GM18505 (cell line): ENCODE results near the gene ZNF26.
"Not testable (repeated sequence)": the region's sequence is repeated elsewhere in the genome, so short reads cannot be mapped to it uniquely, and the experiment has no call there.

Source experiments
- ATAC-seq: cut with Tn5 transposase; IDR thresholded peaks from one replicate; pipeline ENCODE4 v1.9.1; 2021; ENCODE audit not compliant: unreplicated experiment
- POLR2A ChIP-seq: IDR thresholded peaks from 4 replicates; pipeline ENCODE4 v1.6.1; 2011; ENCODE audit warnings: borderline replicate concordance; ENCODE audit not compliant: insufficient read depth, insufficient read length; ENCODE audit errors: extremely low read depth

ZNF26 gene

DNA sequence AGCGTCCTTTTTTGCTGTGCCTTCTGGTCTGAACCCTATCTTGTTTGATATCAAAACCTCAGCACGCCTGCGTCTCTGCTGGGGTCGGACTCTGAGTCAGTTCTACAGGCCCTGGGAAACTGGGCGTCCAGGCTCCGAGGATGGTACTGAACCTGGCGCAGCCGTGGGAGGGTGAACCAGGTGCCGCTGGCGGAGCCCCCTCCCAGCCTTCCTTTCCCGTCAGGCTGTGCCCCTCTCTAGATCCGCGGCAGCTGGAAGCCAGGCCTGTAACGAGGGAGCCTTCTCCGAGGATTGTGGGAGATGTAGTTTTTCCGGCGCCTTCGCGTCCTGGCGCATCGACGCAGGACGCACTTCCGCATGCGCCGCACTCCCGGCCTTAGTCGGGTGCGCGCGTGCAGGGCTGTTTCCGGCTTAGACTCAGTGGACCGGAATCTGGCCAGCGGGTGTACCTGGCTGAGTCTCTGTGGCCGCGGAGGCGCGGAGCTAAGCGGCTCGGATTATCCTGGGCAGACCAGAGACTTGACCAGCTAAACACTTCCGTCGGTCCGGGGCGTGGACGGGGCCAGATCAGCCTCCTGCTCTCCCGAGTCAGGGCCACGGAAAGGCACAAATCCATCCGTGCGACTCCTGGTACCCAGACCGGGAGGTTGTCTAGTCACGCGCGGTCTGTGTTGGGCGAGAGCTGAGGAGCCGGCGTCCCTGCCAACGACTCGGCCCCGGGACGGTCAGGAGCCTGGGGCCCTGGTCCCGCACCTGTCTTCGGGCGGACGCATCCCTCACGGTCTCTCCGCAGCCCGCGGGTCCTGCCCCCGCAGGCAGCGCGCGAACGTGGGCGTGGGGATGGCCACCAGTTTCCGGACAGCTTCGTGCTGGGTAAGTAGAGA lies at the start of gene ZNF26:
TSS of gene ZNF26 (plus strand) at position 367 of the 884 bp plus-strand sequence. CDS start at position 841, 474 bp downstream.
- ATAC-seq = peak; percentile 98
- TF ChIP-seq POLR2A = peak; percentile 88

GRCh38 chr12:132936921-132937320 lies 49.2 kb upstream of the ZNF26 start:
- ATAC-seq = not testable (repeated sequence)

DNA sequence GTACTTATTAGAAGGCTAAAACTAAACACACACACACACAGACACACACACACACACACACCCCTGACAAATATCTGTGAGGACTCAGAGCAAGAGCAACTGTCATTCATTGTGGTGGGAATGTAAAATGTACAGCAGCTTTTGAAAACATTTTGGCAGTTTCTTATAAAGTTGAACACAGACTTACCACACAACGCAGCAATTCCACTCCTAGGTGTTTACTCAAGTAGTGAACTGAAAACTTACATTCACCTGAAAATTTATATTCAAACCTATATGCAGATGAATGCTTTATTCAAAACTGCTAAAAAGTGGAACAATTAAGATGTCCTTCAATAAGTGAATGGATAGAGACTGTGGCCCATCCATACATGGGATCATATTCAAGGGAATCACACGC lies 48.7 kb upstream of the ZNF26 start:
- no peak for ATAC-seq

GRCh38 chr12:132938807-132939206 lies 47.4 kb upstream of the ZNF26 start:
- not testable (repeated sequence) for ATAC-seq

More for the DNA sequence above, 48.7 kb upstream of the ZNF26 start:
- no peak for TF ChIP-seq POLR2A

DNA sequence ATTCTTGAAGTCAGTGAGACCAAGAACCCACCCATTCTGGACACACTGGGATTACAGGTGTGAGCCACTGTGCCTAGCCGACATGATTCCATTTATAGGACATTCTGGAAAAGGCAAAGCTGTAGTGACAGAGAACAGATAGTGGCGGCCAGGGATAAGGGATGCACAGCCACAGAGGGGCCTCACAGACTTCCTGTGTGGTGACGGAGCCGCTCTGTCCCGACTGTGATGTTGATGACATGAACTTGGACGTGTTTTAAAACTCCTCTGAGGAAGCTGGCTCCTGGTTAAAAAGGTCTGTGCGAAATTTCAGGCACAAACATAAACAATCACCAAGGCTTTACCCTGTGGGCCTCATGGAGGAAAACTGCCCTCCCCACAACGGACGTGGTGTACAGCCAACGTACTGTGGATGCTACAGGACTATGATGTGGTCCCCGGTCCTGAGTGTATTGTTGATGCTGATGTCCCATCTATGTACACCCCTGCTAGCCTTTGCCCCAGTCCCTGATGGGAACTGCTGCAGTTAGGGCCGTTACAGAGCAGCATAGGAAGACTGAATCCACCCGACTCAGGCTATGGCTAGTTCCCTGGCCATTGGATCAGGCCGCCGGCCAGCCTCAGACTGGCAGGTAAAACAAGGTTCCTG lies 46.0 kb upstream of the ZNF26 start:
- no peak for TF ChIP-seq POLR2A
- no peak for ATAC-seq

GRCh38 chr12:132941336-132941954 lies 44.7 kb upstream of the ZNF26 start:
- TF ChIP-seq POLR2A = no peak
- ATAC-seq = no peak

- ATAC-seq = no peak
- TF ChIP-seq POLR2A = no peak
These were observed 43.6 kb upstream of the ZNF26 start for GRCh38 chr12:132942611-132943010.

DNA sequence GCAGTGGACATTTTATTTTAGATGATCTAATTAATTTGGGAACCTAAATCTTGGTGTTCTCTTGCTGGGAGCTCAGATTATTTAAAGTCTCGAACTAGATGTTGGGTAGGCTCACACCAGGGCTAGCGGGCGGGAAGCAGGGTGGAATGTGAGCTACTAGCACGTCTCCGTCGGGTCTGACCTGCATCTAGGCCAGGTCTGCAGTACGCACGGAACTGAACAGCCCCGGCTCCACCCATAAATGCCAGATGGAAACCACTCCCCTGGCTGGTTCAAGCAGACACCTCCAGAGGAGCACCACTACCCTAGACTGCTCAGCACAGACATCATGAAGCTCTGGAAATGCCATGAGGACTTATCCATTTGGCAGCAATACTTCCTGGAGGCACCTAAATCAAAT lies 40.4 kb upstream of the ZNF26 start:
- no peak for TF ChIP-seq POLR2A
- ATAC-seq = no peak

GRCh38 chr12:132946246-132946820 lies 39.8 kb upstream of the ZNF26 start:
- TF ChIP-seq POLR2A = no peak
- no peak for ATAC-seq

GRCh38 chr12:132948146-132949066 lies 37.8 kb upstream of the ZNF26 start:
- TF ChIP-seq POLR2A = no peak
- no peak for ATAC-seq

GRCh38 chr12:132949936-132950837 lies 36.0 kb upstream of the ZNF26 start:
- TF ChIP-seq POLR2A = no peak
- ATAC-seq = no peak
